HL-60/S4 (cell line): ENCODE data around the gene CCDC28A.
"Not testable (repeated sequence)": the region's sequence is repeated elsewhere in the genome, so short reads cannot be mapped to it uniquely, and the experiment has no call there.

Source experiments
- in situ Hi-C: fragments of 300-500 bp; cut with MboI; formaldehyde crosslinking; loops from 2 replicates; pipeline ENCODE4 v1.14.3; 2022; ENCODE audit warnings: low sequenced_read_pairs

The CCDC28A gene

DNA sequence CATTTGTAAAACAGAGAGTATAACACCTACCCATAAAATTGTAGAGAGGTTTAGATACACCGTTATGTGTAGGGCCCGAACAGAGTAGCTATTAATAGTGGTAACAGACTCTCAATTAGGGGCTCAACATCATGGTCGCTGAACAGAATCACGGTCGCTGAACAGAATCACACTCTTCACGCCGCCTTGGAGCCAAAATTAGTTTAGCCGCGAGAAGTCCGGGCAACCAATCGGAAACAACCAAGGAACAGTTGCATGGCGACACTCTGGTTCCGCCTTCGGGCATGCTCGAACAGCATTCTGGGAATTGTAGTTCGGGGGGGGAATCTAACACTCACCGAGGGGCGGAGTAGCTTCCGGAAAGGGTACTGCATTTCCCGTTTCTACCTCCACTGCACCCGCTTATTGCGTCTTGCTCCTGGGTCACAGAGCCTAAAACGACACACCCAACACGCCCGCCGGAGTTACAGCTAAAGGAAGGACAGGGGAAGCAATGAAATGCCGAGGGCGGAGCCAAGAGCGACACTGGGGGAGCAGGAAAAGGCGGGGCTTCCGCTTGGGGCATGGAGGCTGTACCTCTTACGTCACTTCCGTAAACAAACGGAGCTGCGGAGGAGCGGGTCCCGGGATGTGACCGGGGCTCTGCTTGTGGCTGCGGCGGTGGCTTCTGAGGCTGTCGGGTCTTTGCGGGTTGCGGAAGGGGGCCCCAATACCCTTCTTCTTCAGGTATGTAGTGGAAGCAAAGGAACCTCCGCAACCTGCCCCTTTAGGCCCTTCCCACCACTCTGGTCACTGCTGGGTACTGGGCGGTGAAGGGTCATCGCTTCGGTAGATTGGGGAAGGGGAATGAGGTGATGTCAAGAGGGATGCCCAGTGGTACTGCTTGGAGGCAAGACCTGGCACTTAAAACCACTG, at the start of gene CCDC28A:
Gene CCDC28A, plus strand, starts transcription at position 593 of the 915 bp plus-strand sequence. CDS start 2,352 bp downstream, outside the sequence.
- in situ Hi-C loops = loop anchor here (5.0 to 25.0 kb wide), 3 partner anchors 186 to 661 kb away; partner anchors contain the start of gene PERP

DNA sequence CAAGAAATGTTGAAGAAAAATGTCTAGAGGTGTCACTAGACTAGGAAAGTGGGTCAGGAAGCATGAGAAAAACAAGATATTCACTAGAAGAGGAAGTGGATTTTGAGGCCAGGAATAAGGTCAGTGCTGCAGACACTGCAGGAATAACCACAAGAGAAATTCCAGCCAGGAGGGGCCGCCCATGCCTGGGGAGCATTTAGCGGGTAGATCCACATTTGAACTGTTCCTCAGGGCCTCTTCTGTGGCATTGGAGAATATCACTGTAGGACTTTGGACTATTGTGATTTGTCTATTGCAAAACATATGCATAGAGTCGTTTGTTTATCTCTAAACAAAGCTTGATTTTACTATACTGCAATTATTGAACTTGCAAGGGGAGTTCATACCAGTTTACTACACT, 49.6 kb upstream of the CCDC28A start:
- in situ Hi-C loops = no loop called here

DNA sequence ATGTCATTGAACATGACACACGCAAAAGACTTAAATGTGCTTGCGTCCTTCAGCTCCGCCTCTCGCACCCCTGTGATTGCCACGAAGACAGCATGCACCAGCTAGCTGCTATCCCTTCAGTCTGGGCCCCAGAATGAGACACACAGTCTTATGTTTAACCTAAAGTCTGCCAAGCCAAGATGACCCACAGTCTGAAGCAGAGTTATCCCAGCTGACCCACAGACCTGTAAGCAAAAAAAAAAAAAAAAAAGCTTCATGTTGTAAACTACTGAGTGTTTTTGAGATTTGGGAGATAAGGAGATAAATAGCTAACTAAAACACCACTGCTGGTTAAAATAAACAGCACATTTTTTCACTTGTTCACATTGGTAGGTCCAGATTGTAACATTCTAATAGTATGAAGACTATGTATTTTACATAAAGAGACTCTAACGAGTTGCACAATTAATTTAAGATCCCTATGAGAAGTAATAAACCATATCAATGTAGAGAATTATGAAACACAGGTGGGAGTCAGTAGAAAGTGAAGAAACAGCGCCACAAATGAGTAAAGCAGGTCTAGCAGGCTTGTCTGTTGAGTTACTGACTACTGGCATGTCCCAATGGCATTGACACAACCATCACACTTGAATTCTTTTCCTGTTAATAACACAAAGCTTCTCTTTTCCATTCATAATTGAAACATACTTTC, 47.4 kb upstream of the CCDC28A start:
- in situ Hi-C loops = no loop called here

DNA sequence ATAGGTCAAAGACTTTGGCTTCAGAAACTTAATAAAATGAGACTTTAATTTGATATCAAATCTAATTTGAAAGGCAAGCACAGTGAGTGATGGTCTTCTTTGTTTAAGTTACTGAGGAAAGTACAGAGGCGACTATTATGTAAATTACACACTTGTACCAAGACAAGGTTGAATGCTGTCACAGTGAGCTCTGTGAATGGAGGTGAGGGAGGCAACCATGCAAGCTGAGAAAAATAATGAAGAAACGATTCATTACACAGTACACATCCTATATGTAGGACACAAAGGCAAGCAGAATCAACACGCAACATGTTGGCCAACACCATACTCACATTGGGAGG, 46.8 kb upstream of the CCDC28A start:
- in situ Hi-C loops = no loop called here

DNA sequence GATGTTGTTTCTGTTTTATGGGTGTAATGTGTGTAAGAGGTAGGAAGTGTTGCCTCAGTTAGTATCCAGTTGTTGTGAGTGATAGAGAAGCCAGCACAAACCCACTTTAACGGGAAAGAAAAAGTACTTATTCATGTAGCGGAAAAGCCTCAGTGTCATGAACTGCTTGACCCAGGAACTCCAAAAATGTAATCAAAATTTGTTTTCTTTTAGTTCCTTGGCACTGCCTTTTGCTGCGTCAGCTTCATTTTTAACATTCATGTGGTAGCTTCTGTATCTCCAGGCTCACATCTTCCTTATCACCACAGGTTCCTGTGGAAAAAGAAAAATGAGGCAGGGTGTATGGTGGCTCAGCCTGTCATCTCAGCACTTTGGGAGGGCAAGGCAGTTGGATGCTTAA, 46.4 kb upstream of the CCDC28A start:
- in situ Hi-C loops = no loop called here

DNA sequence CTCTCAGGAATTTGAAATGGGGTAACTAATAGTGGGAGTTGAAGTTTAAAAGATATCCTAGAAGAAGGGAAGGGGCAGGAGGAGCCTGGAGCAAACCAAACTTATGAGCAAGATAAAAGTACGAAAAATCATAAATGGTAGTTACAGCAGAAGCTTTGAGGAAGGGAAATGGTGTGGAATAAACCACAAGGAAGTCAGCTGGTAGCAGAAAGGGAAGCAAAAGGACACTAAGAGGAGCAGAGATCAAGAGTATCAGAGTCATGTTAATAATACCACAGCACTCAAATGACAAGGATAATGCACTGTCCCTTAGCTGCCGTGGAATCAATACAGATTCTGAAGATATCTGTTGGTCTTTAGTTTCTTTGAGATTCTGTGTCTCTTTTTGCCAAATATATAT, 44.9 kb upstream of the CCDC28A start:
- in situ Hi-C loops = no loop called here

DNA sequence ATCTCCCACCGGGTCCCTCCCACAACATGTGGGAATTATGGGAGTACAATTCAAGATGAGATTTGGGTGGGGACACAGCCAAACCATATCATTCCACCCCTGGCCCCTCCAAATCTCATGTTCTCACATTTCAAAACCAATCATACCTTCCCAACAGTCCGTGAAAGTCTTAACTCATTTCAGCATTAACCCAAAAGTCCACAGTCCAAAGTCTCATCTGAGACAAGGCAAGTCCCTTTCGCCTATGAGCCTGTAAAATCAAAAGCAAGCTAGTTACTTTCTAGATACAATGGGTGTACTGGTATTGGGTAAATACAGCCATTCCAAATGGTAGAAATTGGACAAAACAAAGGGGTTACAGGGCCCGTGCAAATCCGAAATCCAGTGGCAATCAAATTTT, 43.5 kb upstream of the CCDC28A start:
- in situ Hi-C loops = not testable (repeated sequence)

DNA sequence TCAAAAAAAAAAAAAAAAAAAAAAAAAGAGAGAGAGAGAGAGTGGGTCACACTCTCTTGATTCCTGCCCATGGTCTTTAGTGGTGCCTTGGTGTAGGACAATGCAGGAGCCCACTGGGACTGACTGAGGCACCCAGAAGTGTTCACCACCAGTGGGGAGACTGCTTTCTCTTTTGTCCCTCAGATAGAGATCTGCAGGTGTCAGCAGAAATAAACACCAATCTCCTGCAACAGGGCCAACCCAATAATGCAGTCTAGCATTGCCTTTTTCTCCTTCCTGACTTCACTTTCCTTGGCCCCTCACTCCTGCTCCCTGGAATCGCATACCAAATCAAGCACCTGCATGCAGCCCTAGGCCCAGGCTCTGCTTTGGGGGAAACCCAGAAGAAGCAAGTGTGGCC, 39.0 kb upstream of the CCDC28A start:
- in situ Hi-C loops = no loop called here

DNA sequence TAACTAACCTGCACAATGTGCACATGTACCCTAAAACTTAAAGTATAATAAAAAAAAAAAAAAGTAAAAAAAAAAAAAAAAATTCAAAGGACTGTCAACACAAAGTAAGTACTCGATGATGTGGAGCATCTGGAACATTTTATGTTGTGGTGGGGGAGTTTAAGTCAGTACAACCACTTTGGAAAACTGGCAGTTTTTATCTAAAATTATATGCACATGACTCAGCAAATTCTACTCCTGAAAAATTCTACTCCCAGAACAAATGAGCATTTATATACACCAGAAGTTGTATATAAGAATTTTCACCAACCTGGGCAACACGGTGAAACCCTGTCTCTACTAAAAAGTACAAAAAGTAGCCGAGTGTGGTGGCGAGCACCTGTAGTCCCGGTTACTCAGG, 36.9 kb upstream of the CCDC28A start:
- in situ Hi-C loops = no loop called here

DNA sequence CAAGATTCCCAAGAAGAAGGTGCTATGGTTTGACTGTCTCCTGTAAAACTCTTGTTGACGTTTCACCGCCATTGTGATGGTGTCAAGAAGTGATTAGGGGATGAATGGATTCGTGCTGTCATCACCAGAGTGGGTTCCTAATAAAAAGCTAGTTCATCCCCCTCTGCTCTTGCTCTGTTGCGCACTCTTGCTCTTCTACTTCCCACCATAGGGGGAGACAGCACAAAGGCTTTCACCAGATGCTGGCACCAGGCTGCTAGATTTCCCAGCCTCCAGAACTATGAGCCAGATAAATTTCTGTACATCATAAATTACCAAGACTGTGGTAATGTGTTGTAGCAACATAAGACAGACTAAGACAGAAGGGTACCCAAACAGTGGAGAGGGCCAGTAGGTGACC, 21.6 kb upstream of the CCDC28A start:
- in situ Hi-C loops = loop anchor here (25.0 kb wide), 2 partner anchors 315 to 640 kb away; partner anchors contain the start of gene PERP

DNA sequence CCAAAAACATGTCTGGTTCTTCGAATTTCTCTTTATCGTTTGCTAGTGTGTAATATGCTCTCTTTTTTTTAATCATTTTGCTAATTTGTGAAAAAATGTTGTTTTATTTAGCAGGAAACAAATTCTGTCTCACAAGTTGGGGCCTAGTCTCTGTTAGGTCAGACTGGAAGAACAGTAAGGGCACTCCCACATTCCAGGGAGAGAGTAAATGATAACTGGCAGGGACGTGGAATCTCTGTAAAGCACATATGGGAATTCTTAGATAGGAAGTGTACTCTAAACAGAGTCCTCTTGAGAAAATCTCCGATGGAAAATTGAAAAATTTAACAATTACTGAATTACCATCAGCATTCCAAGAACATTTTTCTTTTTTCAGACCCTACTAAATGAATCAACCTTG, 16.4 kb upstream of the CCDC28A start:
- in situ Hi-C loops = loop anchor here (25.0 kb wide), 2 partner anchors 320 to 645 kb away; partner anchors contain the start of gene PERP

DNA sequence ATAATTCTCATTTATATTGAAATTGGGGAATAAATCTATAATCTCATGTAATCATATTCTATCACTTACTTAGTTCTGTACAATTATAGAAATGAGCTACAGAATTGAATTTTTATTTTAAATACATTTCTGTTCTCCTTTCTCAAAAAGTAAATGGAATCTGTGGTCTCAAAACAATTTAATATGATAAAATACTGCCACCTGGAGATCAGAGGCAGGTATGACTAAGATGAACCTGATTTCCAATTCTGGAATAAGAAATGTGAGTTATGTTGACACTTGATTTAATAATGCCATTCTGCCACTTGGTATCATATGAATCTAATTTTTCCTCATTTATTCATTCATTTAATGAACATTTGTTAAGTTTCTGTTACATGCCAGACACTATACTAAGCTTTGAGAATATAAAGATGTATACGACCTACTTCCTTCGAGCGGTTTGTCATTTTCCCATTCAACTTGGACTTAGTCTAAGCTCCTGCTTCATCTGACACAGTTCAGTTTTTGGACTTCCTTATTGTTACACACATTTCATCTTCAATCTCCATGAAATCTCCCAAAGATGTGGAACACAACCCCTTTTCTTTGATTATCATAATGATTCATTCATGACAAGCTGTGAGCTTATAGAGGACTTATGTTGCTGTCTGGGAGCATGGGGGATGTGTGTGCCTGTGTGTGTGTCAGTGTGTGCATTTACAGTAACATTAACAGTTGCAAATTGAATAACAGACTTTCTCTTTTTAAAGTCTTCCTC, 7.5 kb upstream of the CCDC28A start:
- in situ Hi-C loops = loop anchor here (25.0 kb wide), 2 partner anchors 329 to 654 kb away; partner anchors contain the start of gene PERP

DNA sequence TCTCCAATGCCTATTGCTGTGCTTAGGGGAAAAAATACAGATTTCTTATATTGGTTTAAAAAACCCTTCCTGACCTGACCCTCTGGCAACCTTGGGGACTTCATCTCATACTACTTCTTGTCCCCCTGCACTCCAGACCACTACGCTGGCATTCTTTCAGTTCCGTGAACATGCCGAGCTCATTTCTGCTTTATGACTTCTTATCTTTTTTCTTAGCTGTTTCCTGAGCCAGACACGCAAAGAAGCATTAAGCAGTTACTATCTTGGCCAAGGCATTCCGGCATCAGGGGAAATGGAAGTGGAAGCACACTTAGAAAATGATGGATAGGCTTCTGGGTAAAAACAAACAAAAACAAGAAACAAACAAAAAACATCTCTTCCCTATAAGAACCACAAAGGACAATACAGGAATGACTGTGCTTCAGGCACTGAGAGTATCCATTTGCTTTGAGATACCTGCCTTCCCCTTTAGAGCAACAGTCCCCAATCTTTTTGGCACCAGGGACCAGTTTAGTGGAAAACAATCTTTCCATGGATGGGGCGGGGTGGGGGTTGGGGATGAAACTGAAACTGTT, 4.4 kb upstream of the CCDC28A start:
- in situ Hi-C loops = loop anchor here (25.0 kb wide), 2 partner anchors 332 to 657 kb away; partner anchors contain the start of gene PERP

DNA sequence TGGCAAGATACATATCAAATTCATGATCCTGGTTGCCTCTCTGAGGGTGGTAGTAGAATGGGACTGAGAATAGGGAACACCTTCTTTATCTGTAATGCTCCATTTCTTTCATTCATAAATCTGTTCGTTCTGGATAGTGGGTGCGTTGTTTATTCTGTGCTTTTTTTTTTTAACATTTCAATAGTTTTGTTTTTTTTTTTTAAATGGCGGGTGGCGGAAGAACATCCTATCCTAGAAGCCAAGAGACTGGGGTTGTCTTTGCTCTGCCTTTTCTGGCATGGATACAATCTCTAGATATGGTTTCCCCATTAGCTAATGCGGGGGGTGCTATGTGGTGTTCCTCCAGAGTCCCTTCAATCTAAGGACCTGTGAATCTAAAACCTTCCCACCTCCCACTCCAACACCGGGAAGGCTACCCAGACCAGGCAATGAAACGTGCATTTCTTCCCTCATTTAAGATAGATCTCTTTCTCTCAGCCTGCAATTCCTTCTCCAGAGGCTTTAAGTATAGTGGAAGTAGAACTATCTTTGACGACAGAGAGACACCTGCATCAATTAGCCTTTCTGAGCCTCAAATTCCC, 883 bp upstream of the CCDC28A start:
- in situ Hi-C loops = loop anchor here (5.0 to 25.0 kb wide), 3 partner anchors 185 to 660 kb away; partner anchors contain the start of gene PERP

DNA sequence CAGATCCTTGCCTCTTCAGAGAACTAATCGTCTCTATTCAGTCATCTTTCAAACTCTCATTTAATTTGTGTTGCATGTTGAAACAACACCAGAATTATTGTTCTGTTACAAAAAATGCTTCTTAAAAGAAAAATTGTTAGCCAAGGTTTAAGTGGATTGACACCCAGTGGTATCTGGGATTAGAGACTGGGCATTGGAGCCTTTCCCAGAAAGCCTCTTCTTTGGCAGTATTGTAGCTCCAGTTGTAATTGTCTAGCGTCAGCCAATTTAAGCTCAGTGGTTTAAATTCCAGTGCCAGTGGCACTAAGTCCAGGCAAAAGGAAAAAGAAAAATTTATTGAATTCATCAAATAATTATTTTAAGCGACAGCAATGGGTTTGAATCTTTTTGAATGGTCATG, 801 bp downstream of the CCDC28A start:
- in situ Hi-C loops = loop anchor here (5.0 to 25.0 kb wide), 3 partner anchors 187 to 662 kb away; partner anchors contain the start of gene PERP

DNA sequence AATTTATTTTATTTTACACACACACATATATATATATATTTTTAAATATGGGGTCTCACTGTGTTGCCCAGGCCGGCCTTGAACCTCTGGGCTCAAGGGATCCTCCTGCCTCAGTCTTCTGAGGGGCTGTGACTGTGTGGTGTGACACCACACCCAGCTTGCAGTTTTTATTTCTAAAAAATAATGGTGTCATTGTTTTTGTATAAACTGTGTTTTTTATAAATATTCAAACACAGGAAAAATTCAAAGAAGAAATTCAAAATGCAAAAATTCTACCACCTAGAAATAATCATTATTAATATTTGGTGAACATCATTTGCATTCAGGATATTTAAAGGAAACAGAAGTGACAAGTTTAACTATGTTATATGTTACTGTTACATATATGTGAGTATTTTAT, 3.1 kb downstream of the CCDC28A start:
- in situ Hi-C loops = no loop called here

DNA sequence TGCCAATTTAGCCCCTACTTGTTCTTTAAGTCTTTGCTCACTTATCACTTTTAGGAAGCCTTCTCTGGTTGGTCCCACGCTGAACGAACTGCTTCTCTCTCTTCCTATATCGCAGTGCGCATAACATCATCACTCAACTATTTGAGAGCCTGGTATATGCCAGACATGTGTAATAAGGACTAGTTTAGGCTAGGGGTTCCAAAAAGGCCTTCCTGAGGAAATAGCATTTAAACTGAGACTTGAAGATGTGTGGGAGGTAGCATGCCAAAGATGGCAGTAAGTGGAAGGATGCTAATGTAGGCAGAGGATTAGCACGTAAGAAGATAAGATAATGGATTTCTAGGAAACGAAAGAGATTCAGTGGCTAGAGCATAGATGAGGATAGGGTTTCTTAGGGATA, 4.8 kb downstream of the CCDC28A start:
- in situ Hi-C loops = no loop called here

DNA sequence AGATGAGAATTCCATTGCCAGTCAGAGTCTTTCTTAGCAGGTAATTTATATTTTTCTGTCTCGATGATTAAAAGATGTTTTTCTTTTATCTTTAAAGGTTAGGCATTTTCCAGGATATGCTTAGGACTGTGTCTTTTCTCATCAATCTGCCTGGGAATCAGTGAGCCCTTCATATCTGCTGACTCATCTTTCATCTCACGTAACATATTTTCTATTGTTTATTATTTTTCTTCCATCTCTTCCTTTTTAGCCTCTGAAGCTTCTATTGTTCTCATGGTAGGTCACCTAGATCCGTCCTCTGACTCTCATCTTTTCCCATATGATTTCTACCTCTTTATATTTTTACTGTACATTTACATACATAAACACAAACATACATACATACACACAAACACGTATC, 8.7 kb downstream of the CCDC28A start:
- in situ Hi-C loops = no loop called here

DNA sequence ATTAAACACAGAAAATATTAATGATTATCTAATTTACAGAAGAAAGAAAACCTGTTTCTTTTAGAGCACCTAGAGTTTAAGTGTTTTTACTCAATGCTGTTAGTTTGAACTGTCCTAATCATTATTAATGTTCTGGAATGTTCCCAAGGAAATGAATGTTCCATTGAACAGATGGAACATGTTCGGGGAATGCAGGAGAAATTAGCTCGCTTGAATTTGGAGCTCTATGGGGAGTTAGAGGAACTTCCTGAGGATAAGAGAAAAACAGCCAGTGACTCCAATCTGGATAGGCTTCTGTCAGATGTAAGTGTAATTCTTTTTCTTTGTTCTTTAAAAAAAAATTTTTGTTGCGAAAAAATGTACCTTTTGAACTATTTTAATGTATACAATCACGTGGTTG, 11.5 kb downstream of the CCDC28A start:
- in situ Hi-C loops = no loop called here

DNA sequence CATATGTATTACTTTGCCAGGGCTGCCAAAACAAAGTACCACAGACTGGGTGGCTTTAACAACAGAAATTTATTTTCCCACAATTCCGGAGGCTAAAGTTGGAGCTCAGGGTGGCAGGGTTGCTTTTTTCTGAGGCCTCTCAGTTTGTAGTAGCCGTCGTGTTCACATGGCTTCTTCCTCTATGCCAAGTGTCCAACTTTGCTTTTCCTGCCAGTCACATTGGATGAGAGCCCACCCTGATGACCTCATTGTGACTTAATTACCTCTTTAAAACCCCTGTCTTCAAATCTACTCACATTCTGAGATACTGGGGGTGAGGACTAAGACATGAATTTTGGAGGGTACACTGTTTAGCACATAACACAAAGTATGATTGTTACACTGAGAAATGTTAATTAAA, 12.4 kb downstream of the CCDC28A start:
- in situ Hi-C loops = no loop called here
